ENCODE results near the gene ACE.

ACE gene

GRCh38 chr17:63445065-63445464 is 31.8 kb upstream of the ACE start:
- H3K4me3 ChIP-seq (ENCODE audit: low read length) = peak overlapping the region; percentile 60
- no peak for TF ChIP-seq CTCF (IDR thresholded peaks at IDR 0.05; ENCODE audit: insufficient read depth, low read depth, low read length, missing control alignments)

DNA sequence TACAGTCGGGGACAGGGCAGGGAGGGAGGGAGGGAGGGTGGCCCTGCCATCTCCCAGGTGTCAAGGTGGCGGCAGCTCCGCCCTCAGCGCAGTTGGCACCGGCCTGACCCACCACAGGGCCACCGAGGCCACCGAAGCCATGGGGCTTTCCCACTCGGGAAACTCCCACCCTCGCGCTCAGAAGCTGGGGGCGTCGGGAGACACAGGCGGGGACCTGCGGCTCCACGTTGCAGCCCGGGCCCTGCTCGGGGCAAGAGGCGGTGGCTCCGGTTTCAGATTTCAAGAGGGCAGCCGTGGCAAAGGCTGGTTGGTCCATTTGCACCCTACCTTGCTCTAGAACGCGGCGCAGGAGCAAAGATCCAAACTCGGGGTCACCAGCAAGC is 31.3 kb upstream of the ACE start:
- peak overlapping the region; percentile 60 for H3K4me3 ChIP-seq (ENCODE audit: low read length)
- peak; percentile 55 for DNase-seq (ENCODE audit: low read depth)
- TF ChIP-seq CTCF (IDR thresholded peaks at IDR 0.05; ENCODE audit: insufficient read depth, low read depth, low read length, missing control alignments) = no peak

More at GRCh38 chr17:63445065-63445464, 31.8 kb upstream of the ACE start:
- no peak for DNase-seq (ENCODE audit: low read depth)

DNA sequence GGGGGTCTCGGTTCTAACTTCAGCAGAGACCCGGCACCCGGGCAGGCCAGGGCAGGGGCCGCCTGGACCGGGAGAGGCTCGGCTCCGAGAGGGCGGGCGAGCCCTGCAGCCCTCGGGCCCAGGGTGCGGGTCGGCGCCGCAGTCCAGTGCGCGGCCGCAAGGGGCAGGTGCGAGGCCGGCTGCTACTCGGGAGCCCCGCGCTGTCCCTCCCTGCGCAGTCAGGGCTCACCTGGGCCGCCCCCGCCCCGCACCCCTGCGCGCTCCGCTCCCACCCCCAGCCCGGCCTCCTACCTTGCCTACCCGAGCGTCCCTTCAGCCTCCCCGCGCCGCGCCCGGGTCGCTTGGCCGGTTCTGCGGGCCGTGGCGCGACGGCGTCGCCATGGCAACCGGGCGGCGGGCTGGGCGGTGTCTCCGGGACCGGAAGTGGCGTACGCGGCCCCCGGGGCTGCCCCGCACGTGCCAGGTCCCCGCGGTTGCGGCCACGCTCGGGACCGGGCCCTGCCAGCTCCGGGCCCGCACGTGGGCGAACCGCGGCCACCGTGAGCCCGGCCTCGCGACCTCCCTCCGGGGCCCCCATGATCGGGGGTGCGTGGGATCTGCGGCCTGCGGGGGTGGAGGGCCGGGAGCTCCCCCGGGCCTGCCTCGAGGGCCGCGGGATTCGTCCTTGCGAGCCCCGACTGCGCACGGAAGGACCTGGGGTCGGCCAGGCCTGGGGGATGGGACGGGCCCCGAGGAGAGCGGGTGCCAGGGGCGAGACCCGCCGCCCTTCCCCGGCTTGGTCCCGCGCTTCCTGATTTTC is 30.7 kb upstream of the ACE start, which contains the start of gene CYB561:
TSS of gene CYB561 (minus strand) at position 353 of the 799 bp plus-strand sequence. CDS start 8,759 bp downstream, outside the sequence.
- TF ChIP-seq CTCF (IDR thresholded peaks at IDR 0.05; ENCODE audit: insufficient read depth, low read depth, low read length, missing control alignments) = peak; percentile 10
- peak within 1 kb of the TSS; percentile 60 for H3K4me3 ChIP-seq (ENCODE audit: low read length)
- DNase-seq (ENCODE audit: low read depth) = peak; percentile 78

- TF ChIP-seq CTCF (IDR thresholded peaks at IDR 0.05; ENCODE audit: insufficient read depth, low read depth, low read length, missing control alignments) = peak; percentile 1
- peak overlapping the region; percentile 60 for H3K4me3 ChIP-seq (ENCODE audit: low read length)
- peak; percentile 48 for DNase-seq (ENCODE audit: low read depth)
Observed at GRCh38 chr17:63446753-63447470, 29.9 kb upstream of the ACE start.

DNA sequence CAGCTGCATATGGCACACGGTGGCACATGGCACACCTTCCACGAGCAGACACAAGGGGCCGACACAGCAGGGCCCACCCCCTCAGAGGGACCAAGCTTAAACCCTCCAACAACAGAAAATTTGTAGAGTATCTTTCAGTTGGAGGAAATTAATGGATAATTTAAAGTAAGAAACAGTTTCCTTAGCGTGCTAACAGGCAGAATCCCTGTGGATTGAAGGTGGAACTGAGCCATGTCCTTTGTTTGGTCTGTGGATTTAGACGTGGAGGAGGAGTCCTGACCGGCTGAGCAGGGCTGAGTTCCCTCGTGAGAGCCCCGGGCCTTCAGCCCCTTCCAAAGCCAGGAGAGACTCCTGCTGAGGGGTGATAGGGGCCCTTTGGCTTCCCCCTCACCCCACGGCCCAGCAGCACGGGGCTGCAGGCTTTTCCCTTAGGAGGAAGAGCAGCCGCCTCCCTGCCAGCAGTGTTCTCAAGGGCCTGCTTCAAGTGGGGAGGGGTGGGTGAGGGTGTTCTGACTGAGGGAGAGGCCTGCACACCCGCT is 29.3 kb upstream of the ACE start:
- no peak for TF ChIP-seq CTCF (IDR thresholded peaks at IDR 0.05; ENCODE audit: insufficient read depth, low read depth, low read length, missing control alignments)
- no peak overlapping the region for H3K4me3 ChIP-seq (ENCODE audit: low read length)
- no peak for DNase-seq (ENCODE audit: low read depth)

DNA sequence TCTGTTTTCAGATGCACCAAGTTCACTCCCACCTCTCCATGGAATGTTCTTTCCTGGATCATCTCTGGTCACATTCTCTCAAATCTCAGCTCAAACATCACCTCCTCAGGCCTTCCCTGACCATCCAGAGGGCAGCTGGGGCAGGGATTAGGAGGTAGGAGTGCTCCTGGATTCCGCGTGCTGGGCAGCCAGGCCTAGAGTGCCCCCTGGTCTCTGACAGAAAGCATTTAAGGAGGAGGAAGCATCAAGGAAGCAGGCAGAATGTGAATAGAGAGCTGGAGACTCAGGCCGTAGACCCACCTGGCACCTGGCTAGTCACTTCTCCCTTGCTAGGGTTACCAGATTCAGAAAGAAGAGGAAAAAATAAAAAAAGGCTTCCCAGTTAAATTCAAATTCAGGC is 28.2 kb upstream of the ACE start:
- TF ChIP-seq CTCF (IDR thresholded peaks at IDR 0.05; ENCODE audit: insufficient read depth, low read depth, low read length, missing control alignments) = no peak
- H3K4me3 ChIP-seq (ENCODE audit: low read length) = no peak overlapping the region
- DNase-seq (ENCODE audit: low read depth) = no peak

Data from epithelial cell of esophagus (primary cell).